GM21825 (cell line): ENCODE results near the gene CFDP1.
A peak's percentile ranks its signal among the peaks of the same experiment; 100 is the strongest.

Experiments
- ATAC-seq: cut with Tn5 transposase; IDR thresholded peaks from one replicate; pipeline ENCODE4 v1.9.1; 2021; ENCODE audit warnings: mild to moderate bottlenecking, moderate library complexity; ENCODE audit not compliant: unreplicated experiment

The CFDP1 gene

GRCh38 chr16:75326333-75326732, 107.0 kb downstream of the CFDP1 start:
- ATAC-seq = no peak

GRCh38 chr16:75323933-75324332, 109.4 kb downstream of the CFDP1 start:
- ATAC-seq = no peak

GRCh38 chr16:75323198-75323597, 110.1 kb downstream of the CFDP1 start:
- ATAC-seq = no peak

- no peak for ATAC-seq
Measured at GRCh38 chr16:75322740-75323139, 110.6 kb downstream of the CFDP1 start.

GRCh38 chr16:75320435-75320834, 112.9 kb downstream of the CFDP1 start:
- ATAC-seq = no peak

GRCh38 chr16:75319513-75320411, 113.5 kb downstream of the CFDP1 start:
- ATAC-seq = peak; percentile 62

GRCh38 chr16:75318737-75319136, 114.6 kb downstream of the CFDP1 start:
- ATAC-seq = no peak

GRCh38 chr16:75317532-75317931, 115.8 kb downstream of the CFDP1 start:
- ATAC-seq = no peak

- no peak for ATAC-seq
Measured at GRCh38 chr16:75317101-75317522, 116.2 kb downstream of the CFDP1 start.

- ATAC-seq = no peak
Measured at GRCh38 chr16:75315539-75316306, 117.6 kb downstream of the CFDP1 start.

GRCh38 chr16:75312875-75313274, 120.4 kb downstream of the CFDP1 start:
- no peak for ATAC-seq

GRCh38 chr16:75311383-75311938, 121.8 kb downstream of the CFDP1 start:
- no peak for ATAC-seq

GRCh38 chr16:75310541-75310940, 122.8 kb downstream of the CFDP1 start:
- ATAC-seq = no peak

GRCh38 chr16:75309899-75310430, 123.3 kb downstream of the CFDP1 start:
- no peak for ATAC-seq

- ATAC-seq = no peak
Measured at GRCh38 chr16:75309156-75309555, 124.1 kb downstream of the CFDP1 start.

GRCh38 chr16:75308011-75308410, 125.3 kb downstream of the CFDP1 start:
- no peak for ATAC-seq

- ATAC-seq = no peak
Measured at GRCh38 chr16:75307506-75307905, 125.8 kb downstream of the CFDP1 start.

GRCh38 chr16:75306099-75306762, 127.1 kb downstream of the CFDP1 start:
- ATAC-seq = no peak

GRCh38 chr16:75305364-75306098, 127.8 kb downstream of the CFDP1 start:
- peak; percentile 88 for ATAC-seq
